CD4-positive, alpha-beta T cell treated with Interleukin-21 for 1 hour (primary cell): ENCODE results near the gene ZNF778.
A peak's percentile ranks its signal among the peaks of the same experiment; 100 is the strongest.
"Not testable (repeated sequence)": the region's sequence is repeated elsewhere in the genome, so short reads cannot be mapped to it uniquely, and the experiment has no call there.

Experiments used
- DNase-seq: peaks from one replicate; pipeline ENCODE4 v3.0.0-alpha.2; 2020

ZNF778 gene

DNA sequence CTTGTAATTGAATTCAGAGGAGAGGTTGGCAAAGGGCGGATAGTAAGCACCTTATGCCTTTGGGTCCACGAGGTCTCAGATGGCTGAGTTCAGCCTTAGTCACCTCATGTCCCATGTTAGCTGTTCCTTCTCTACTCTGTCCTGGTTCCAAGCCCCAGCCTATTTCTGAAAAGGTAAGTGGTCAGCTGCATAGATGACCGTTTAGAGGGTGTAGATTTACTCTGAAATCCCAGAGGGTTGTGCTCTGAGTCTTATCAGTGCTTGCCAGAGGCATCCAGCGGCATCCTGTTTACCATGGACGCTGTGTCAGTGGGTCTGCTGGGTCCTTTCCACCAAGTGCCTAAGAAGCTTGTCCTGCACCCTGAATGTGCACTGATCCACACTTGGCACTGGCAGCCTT, 1.9 kb downstream of the ZNF778 start:
- no peak for DNase-seq

DNA sequence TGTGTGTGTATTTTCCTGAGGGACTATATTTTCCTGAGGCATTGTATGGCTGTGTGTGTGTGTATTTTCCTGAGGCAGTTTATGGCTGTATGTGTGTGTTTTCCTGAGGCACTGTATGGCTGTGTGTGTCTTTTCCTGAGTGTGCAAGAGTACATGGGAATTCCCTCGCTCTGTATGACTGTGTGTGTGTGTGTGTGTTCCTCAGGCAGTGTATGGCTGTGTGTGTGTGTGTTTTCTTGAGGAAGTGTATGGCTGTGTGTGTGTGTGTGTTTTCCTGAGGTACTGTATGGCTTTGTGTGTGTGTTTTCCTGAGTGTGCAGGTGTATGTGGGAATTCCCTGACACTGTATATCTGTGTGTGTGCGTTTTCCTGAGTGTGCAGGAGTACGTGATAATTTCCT, 4.1 kb downstream of the ZNF778 start:
- no peak for DNase-seq

DNA sequence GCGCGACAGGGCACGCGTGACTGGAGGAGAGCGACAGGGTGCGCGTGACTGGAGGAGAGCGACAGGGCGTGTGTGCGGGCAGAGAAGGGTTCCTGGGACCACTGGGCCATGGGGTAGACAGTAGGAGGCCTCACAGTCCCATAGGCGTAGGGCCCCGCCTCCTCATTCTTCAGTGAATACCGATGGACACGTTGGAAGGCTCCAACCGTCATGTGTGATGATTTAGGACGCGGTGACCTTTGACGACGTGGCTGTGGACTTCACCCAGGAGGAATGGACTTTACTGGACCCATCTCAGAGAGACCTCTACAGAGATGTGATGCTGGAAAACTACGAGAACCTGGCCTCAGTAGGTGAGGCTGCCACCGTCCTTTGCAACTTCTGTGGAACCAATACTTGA, 5.4 kb downstream of the ZNF778 start:
- no peak for DNase-seq

DNA sequence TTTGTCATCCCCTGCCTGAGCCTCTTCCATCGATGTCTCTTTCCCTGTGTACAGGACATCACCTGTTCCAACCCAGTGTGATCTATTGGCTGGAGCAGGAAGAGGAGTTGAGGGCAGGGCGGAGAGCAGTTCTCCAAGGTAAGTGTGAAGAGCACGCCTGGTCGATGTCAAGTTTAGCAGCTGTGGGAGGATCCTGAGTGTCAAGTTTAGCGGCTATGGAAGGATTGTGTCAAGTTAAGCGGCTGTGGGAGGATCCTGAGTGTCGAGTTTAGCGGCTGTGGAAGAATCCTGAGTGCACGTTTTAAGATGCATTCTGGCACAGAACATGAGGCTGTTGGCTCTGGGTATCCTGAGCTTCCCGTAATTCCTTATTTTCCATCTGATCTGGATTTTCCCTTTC, 7.2 kb downstream of the ZNF778 start:
- DNase-seq: no peak

DNA sequence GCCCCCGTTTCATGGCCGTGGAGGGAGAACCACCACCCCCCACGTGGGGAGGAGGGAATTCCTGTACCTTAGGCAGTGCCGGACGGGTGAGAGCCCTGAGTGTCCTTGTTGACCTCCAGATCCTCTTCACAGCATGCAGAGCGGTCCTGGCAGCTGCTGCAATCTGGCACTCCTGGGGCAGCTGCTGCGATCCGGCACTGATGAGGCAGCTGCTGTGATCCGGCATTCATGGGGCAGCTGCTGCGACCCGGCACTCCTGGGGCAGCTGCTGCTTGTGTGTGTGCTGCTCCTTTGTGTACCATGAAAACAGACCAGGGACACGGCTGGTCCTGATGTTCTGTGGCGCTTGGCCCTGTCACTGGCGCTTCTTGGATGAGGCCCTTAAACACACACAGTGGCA, 12.8 kb downstream of the ZNF778 start:
- no peak for DNase-seq

DNA sequence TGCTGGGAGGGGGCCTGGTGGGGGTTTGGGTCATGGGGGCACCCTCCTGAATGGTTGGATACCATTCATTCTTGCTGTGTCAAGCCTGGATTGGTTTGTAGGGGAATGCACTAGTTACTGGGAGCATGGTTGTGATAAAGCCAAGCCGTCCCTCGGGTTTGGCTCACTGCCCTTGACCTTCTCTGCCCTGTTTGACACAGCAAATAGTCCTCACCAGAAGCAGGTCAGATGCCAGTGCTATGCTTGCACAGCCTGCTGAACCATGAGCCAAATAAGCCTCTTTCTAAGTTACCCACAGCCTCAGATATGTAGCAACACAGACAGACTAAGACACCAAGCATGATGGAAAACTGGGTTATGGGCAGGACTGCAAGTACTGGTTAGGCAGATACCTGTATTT, 14.6 kb downstream of the ZNF778 start:
- DNase-seq: no peak

DNA sequence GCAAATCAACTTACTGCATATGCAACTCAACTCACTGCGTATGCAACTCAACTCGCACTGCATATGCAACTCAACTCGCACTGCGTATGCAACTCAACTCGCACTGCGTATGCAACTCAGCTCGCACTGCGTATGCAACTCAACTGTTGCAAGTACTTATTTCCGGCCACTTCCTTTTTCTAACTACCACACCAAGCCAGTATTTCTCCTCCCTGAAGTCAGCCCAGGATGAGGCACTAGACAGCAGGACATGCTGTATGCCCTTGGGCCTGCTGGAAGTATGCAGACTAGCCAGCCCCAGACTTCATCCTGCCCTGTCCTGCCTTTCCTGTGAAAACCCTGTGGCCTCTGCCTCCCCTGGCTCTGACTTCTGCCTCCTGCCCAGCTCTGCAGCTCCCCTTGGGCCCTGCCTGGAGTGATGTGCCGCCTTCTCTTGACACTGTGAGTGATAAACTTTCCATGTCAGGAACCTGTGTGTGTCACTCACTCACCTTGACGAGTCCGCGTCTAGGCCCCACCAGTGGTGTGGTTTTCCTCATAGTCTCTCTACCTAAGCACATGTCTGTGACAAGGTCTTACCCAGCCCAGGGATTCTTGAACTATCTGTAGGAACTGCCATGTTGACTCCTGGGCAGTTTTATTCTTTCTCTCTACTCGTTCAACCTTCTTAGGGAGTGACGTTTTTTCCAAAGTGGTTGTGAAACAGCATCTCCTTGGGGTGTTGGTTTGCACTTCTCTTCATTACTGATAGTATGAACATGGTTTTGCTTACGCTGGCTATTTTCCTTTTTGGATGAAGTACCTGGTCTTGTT, 16.4 kb downstream of the ZNF778 start:
- DNase-seq: no peak

DNA sequence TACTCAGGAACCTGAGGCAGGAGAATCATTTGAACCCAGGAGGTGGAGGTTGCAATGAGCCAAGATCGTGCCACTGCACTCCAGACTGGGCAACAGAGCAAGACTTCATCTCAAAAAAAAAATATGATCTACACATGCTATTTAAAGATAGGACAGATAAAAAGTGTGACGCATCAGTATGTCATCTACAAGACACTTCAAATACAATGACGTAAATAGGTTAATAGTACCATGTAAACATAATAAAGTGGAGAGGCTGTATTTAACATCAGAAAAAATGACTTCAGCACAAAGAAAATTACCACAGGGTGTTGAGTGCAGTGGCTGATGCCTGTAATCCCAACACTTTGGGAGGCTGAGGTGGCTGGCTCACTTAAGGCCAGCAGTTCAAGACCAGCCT, 20.2 kb downstream of the ZNF778 start:
- DNase-seq: no peak

DNA sequence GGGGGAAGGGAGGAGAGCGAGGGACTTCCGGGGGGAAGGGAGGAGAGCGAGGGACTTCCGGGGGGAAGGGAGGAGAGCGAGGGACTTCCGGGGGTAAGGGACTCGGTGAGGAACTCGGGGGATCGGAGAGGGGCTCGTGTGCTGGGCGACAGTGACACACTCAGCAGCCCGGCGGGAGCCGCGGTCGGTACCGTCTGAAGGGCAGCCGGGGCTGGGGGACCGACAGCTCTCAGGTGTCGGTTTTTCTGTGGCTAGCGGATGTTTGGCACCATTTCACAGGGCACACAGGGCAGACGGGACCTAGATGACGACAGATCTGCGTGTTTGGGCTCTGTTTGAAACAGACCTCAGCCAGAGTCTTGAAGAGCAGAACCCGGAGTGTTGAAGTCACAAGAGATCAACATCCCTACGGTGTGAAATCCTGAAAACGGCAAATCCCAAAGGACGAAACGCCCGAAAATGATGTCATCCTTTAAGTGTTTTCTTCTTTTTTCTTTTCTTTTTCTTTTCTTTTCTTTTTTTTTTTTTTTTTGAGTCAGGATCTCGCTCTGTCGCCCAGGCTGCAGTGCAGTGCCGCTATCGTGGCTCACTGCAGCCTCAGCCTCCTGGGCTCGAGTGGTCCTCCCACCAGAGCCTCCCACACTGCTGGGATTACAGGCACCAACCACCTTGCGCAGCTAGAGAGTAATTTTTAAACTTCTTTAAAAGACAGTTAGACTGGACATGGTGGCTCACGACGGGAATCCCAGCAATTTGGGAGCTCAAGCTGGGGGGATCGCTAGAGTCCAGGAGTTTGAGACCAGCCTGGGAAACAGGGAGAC, 23.9 kb downstream of the ZNF778 start:
- DNase-seq: peak; percentile 86

DNA sequence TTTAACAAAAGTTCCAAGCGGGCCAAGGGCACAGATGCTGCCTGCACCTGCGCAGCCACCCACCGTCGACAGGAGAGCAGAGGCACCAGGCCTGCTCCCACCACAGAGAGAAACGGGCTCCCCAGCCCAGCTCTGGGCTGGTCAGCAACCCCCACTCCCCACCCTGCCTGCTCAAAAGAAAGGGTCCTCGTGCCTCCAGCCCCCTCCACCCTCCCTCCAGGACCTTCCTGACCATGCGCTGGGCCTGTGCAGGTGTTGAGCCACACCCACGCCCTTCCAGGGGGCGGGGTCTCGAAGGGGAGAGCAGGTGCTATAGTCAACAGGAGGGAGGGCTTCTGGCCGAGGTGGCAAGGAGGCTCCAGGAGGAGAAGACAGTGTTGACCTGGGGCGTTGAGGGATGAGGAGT, 25.3 kb downstream of the ZNF778 start:
- no peak for DNase-seq

DNA sequence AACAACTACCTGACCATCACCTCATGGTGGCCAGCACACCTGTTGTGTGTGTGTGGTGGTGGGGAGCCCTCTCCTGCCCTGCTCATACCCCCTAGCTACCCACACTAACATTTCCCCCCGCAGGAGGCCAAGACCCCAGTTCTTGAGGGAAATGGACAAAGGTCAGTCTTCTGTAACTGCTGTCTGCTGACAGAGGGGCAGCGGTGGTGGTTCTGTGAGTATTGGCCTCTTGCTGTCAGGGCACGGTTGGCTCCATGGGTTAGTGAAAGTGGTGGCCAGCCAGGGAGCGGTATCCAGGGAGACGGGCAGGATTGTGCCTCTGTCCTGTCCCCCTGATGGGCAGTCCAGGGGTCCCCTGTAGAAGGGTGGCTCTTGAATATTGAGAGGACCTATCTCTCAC, 26.2 kb downstream of the ZNF778 start:
- no peak for DNase-seq

DNA sequence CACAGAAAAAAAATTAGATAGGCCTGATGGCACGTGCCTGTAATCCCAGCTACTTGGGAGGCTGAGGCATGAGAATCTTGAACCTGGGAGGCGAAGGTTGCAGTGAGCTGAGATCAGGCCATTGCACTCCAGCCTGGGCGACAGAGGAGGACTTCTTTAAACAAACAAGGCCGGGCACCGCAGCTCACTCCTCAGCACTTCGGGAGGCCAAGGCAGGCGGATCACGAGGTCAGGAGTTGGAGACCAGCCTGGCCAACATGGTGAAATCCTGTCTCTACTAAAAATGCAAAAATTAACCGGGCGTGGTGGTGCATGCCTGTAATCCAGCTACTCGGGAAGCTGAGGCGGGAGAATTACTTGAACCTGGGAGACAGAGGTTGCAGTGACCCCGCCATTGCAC, 26.8 kb downstream of the ZNF778 start:
- DNase-seq: not testable (repeated sequence)

DNA sequence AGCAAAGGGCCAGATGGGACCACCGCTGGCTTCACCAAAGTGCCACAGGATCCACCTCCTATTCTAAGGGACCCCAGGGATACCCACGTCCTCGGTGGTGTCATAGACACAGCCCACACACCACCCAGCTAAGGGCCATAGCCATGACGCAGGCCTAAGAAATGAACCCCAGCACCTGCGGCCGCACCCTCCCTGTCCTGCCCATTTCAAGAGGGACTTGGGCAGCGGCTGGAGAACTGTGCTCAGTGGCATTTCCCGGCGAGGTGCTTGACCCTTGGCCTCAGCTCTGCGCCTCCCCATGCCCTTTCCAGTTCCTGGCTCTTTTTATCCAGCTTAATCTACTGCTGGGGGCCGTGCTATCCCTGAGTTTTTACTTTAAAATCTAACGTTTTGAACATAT, 27.3 kb downstream of the ZNF778 start:
- no peak for DNase-seq

DNA sequence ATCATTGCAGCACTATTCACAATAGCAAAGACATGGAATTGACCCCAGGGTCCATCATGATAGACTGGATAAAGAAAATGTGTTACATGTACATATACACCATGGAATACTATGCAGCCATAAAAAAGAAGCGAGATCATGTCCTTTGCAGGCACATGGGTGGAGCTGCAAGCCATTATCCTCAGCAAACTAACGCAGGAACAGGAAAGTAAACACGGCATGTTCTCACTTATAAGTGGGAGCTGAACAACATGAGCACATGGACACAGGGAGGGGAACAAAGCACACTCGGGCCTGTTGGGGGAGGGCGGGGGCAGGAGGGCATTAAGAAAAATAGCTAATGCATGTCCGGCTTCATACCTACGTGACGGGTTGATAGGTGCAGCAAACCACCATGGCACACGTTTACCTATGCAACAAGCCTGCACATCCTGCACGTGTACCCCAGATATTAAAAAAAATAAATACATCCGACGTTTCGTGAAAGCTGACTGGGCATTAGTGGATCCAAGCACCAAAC, 28.9 kb downstream of the ZNF778 start:
- no peak for DNase-seq

DNA sequence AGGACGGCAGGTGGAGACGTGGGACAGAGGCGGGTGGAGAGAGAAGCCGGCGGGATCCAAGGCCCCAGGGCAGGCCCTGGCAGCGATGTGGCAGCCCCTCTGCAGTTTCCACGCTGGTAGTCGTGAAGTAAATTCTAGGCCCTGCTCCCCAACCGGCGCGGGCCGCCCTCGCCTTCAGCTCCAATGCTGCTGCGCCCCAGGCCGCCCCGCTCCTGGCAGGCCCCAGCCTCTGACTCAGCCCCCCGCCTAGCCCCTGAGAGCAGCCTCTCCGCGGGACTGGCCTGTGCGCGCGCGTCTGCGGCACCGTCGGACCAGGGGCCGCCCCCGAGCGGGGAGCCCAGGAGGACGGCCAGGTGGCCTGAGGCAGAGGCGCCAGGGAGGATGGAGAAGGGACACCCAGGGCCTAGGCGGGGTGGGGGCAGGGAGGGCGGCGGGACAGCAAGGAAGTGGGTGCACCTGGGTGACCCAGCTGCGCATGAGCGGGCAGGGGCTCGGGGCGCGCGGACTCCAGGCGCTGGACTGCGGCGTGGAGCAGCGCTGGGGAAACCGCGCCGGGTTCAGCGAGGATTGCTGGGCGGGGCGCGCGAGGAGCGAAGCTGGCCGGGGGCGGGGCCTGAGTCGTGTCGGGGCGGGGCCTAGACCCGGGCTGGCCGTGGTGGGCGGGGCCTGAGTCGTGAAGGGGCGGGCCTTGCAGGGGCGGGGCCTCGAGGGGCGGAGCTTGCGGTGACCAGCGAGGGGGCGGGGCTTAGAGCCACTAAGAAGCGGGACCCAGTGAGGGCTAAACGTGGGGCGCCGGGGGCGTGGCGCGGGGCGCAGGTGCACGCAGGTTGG, 29.6 kb downstream of the ZNF778 start:
- DNase-seq: peak; percentile 92

DNA sequence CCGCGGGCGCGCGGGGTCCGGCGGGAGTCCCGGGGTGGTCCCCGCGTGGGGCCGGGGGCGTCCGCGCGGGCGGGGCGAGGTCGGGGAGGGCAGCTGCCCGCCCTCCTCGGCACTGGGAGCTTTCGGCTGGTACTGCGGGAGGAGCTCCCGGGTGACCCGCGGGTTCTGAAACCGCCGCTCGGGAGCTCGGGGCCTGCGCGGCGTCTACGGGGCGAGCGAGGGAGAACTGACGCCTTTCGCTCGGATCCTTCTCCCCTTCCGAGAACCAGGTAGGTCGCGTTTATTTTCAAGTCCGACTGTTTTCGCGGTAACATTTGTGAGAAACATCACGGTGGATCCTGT, 30.2 kb downstream of the ZNF778 start:
- not testable (repeated sequence) for DNase-seq

DNA sequence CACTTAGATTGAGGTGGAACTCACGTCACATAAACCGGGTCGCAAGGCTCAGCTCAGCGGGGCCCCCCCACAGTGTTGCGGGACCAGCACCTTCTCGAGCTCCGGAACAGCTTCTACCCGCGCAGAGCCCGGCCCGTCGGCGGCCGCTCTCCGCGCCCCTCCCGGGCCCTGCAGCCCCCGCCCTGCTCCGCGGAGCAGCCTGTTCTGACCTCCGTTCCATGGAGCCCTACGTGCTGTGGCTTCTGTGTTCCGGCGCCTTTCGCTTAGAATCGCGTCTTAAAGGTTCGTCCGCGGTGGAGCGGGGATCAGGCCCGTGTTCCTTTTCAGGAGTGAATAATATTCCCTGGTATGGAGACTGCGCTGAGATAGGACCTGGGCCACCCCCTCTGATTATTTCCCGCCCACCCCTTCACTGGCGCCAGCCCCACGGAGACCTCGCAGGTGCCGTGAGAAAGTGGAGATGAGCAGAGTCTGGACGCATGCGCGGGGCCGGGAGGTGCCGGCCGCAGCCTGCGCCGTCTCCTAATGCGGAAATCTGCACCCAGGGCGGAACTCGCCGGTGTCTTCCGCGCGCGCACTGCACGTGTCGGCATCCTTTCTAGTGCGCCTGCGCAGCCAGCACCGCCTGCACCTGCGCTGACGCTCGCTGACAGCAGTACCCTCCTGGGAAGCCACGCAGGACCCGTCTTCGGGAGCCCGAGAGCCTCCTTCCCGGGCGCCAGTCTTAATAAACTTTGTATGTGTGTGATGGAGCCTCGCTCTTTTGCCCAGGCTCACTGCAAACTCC, 30.9 kb downstream of the ZNF778 start:
- no peak for DNase-seq

DNA sequence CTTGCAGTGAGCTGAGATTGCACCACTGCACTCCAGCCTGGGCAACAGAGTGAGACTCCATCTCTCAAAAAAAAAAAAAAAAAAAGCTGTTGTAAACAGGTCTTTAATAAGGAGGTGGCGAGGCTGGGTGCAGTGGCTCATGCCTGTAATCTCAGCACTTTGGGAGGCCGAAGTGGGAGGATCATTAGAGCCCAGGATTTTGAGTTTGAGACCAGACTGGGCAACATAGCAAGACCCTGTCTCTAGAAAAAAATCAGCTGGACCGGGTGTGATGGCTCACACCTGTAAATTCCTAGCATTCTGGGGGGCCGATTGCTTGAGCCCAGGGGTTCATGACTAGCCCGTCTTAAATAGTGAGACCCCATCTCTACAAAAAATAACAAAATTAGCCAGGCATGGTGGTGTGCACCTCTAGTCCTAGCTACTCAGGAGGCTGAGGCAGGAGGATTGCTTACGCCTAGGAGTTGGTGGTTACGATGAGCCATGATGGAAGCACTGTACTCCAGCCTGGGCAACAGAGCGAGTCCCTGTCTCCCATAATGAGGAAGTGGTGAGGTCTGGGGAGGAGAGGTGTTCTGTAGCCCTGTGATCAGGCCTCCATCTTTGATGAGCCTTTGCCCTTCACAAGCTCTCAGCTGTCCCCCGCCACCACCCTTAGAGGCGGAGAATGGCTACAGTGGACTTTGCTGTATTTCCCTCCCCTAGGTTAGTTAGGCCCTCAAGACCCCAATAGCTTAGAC, 36.2 kb downstream of the ZNF778 start:
- DNase-seq: no peak

DNA sequence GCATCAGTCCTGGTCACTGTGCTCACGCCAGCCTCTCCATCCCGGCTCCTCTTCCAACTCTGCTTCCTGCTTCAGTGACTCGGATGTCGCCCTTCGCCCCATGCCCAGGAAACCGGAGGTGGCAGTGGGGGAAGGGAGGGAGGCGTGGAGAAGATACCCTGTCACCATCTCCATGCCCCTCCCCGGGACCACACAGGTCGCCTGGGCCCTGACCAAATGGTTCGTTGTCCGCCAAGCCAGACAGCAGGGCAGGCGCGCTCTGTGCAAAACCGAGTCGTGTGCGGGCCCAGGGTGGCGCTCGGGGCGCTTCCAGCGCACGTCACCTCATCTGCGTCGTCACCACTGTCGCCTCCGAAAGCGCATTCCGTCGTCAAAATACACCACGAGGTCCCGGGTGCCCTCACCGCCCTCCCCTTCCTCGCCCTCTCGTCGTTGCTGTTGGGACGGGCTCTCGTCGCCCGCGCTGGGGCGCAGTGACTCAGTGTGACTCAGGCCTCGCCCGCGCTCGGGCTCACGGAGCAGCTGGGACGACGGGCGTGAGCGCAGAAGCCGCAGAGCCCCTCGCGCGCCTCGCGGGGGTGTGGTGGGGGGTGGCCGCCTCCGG, 39.2 kb downstream of the ZNF778 start:
- peak; percentile 73 for DNase-seq

DNA sequence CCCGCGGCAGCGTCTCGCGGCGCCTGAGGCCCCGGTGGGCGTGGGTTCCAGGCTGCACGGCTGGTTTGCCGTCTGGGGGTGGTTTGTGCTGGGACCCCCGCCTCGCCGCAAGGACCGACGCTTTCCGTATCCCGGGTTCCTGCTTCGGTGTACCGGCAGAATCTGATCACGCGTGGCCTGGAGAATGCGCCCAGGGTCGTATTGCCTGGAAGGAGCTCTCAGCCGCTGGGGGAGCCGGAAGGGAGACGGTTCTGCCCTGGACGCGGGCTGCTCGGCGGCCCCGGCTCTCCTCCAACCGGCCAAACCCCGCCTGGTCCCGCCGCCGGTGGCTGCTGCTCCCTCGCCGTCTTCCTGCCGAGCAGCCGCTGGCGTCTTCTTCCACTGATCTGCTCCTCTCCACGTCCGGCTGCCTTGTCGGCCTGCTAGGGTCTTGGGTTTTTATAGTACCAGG, 39.8 kb downstream of the ZNF778 start:
- no peak for DNase-seq
